GM21737 (cell line): ENCODE results near the gene NSD1.

Experiments
- ATAC-seq: cut with Tn5 transposase; IDR thresholded peaks from one replicate; pipeline ENCODE4 v1.9.1; 2021; ENCODE audit warnings: mild to moderate bottlenecking, moderate library complexity; ENCODE audit not compliant: unreplicated experiment

The NSD1 gene

GRCh38 chr5:177133096-177133852 is at the start of gene NSD1:
TSS of gene NSD1 (plus strand) at chr5:177133773. CDS start at chr5:177135104, 1,331 bp downstream.
- peak; percentile 50 for ATAC-seq

- no peak for ATAC-seq
Measured at GRCh38 chr5:177084175-177084574, 49.4 kb upstream of the NSD1 start.

- no peak for ATAC-seq
Measured at GRCh38 chr5:177085985-177086653, 47.5 kb upstream of the NSD1 start.

GRCh38 chr5:177086654-177087397 is 46.7 kb upstream of the NSD1 start, which contains the start of gene FGFR4:
TSS of gene FGFR4 (plus strand) at chr5:177086915. CDS start at chr5:177089603, 2,688 bp downstream.
- ATAC-seq = peak; percentile 56

GRCh38 chr5:177087398-177088005 is 46.1 kb upstream of the NSD1 start:
- ATAC-seq = no peak

GRCh38 chr5:177089127-177089526 is 44.4 kb upstream of the NSD1 start:
- no peak for ATAC-seq

GRCh38 chr5:177089825-177090641 is 43.5 kb upstream of the NSD1 start:
- ATAC-seq = no peak

GRCh38 chr5:177090813-177091212 is 42.8 kb upstream of the NSD1 start:
- no peak for ATAC-seq

GRCh38 chr5:177091232-177091631 is 42.3 kb upstream of the NSD1 start:
- no peak for ATAC-seq

GRCh38 chr5:177092178-177093081 is 41.1 kb upstream of the NSD1 start:
- no peak for ATAC-seq

GRCh38 chr5:177093082-177093712 is 40.4 kb upstream of the NSD1 start:
- no peak for ATAC-seq

GRCh38 chr5:177093803-177094202 is 39.8 kb upstream of the NSD1 start:
- no peak for ATAC-seq

GRCh38 chr5:177094224-177095087 is 39.1 kb upstream of the NSD1 start:
- no peak for ATAC-seq

- no peak for ATAC-seq
Measured at GRCh38 chr5:177095088-177095669, 38.4 kb upstream of the NSD1 start.

GRCh38 chr5:177096162-177097015 is 37.2 kb upstream of the NSD1 start:
- ATAC-seq = no peak
